OCI-LY7 (cell line): ENCODE results near the gene ANKRD62. TPM values are rescaled to one million over a fixed set of nuclear protein-coding genes. Genes with fewer than 3 reads are reported as not detected.

Experiments
- BruUV-seq: library from RNA; stranded (reverse); fragments of 400-500 nt; replicated peaks from 2 replicates; lab custom pipeline; 2021; lab: Mats Ljungman, UMichigan
- CTCF ChIA-PET: fragments of 300-600 bp; sonication (Branson Sonifier 250); formaldehyde crosslinking; loops from one replicate; lab custom pipeline; 2022; ENCODE audit warnings: antibody characterized with exemption; ENCODE audit not compliant: unreplicated experiment; lab: Charles Lee
- POLR2A ChIA-PET: fragments of 300-600 bp; sonication (Branson Sonifier 250); formaldehyde crosslinking; loops from one replicate; lab custom pipeline; 2022; ENCODE audit warnings: antibody characterized with exemption; lab: Charles Lee
- DNase-seq: peaks from one replicate; pipeline ENCODE4 v3.0.0-alpha.2; 2015; ENCODE audit warnings: low spot score
- H2AFZ ChIP-seq: fragments of 200-600 bp; sonication (generic), shearing (Covaris generic); 2 replicates; pipeline ENCODE4 v1.6.1; 2014; ENCODE audit warnings: mild to moderate bottlenecking, antibody characterized with exemption, low read length, moderate library complexity
- H3K27ac ChIP-seq: fragments of 200-600 bp; sonication (generic); 2 replicates; pipeline ENCODE4 v1.5.1; 2014; ENCODE audit warnings: mixed run types, low read depth, mild to moderate bottlenecking, moderate library complexity, low read length, inconsistent platforms; ENCODE audit not compliant: poor library complexity, severe bottlenecking
- H3K36me3 ChIP-seq: fragments of 200-600 bp; sonication (generic); 2 replicates; pipeline ENCODE4 v1.6.1; 2014; ENCODE audit warnings: mild to moderate bottlenecking, antibody characterized with exemption, low read length, moderate library complexity, mixed read lengths; ENCODE audit not compliant: insufficient read depth
- H3K4me1 ChIP-seq: fragments of 200-600 bp; sonication (generic); 2 replicates; pipeline ENCODE4 v1.5.1; 2014; ENCODE audit warnings: mild to moderate bottlenecking, low read length; ENCODE audit not compliant: insufficient read depth, poor library complexity, severe bottlenecking
- H3K4me2 ChIP-seq: fragments of 200-600 bp; sonication (generic); 2 replicates; pipeline ENCODE4 v1.6.1; 2014; ENCODE audit warnings: mild to moderate bottlenecking, low read length
- H3K4me3 ChIP-seq: fragments of 200-600 bp; sonication (generic); 2 replicates; pipeline ENCODE4 v1.5.1; 2014; ENCODE audit warnings: mild to moderate bottlenecking, low read depth, low read length; ENCODE audit not compliant: poor library complexity, severe bottlenecking
- H3K79me2 ChIP-seq: fragments of 200-600 bp; sonication (generic); 2 replicates; pipeline ENCODE4 v1.6.1; 2016; ENCODE audit warnings: low read depth, mild to moderate bottlenecking, low read length, moderate library complexity, mixed read lengths; ENCODE audit not compliant: insufficient read depth
- H3K9me2 ChIP-seq: fragments of 200-600 bp; sonication (generic); 2 replicates; pipeline ENCODE4 v1.6.1; 2016; ENCODE audit warnings: mild to moderate bottlenecking, low read length, mixed read lengths; ENCODE audit not compliant: insufficient read depth
- H3K9me3 ChIP-seq: fragments of 200-600 bp; sonication (generic); 2 replicates; pipeline ENCODE4 v1.6.1; 2014; ENCODE audit warnings: mild to moderate bottlenecking, mixed run types, low read length, mixed read lengths
- H4K20me1 ChIP-seq: fragments of 200-600 bp; sonication (generic); 2 replicates; pipeline ENCODE4 v1.6.1; 2014; ENCODE audit warnings: mild to moderate bottlenecking, antibody characterized with exemption, low read length, moderate library complexity, mixed read lengths; ENCODE audit not compliant: insufficient read depth
- CTCF ChIP-seq: fragments of 200-600 bp; sonication (generic); conservative IDR thresholded peaks from 2 replicates; pipeline ENCODE4 v1.5.1; 2014; ENCODE audit warnings: mild to moderate bottlenecking, antibody characterized with exemption, low read length, moderate library complexity, mixed read lengths
- EZH2phosphoT487 ChIP-seq: fragments of 200-600 bp; sonication (generic); IDR thresholded peaks from 2 replicates; pipeline ENCODE4 v1.6.1; 2018; ENCODE audit warnings: low read depth, borderline replicate concordance, mild to moderate bottlenecking, mixed run types, antibody characterized with exemption, low read length, moderate library complexity, mixed read lengths
- intact Hi-C: fragments of 100-400 bp; cut with micrococcal nuclease; formaldehyde crosslinking; loops from one replicate; pipeline ENCODE4 v1.10.0; 2022; ENCODE audit not compliant: unreplicated experiment
- total RNA-seq, 2 experiments: library from RNA; depleted of rRNA in 1 of 2; stranded (reverse); fragments of >200 nt in 1 of 2; shearing (Covaris generic) in 1 of 2; gene quantifications; 2 replicates each; pipeline ENCODE4 v1.2.3, GENCODE V29; 2014 to 2022

Gene ANKRD62
- total RNA-seq, 2 experiments from 2014 or later, result 4.1 to 7.3 TPM

- H3K4me2 ChIP-seq, result no peak overlapping the region
Measured at GRCh38 chr18:12046046-12046750, 47.4 kb upstream of the ANKRD62 start.

GRCh38 chr18:12046751-12047335 is 46.8 kb upstream of the ANKRD62 start:
- ChIA-PET CTCF (interaction anchor here (0.9 kb wide), 1 partner anchor 15 kb away, joined by 3 read pairs; no protein-coding TSS in a partner anchor), POLR2A (no interaction called here)
- Histone ChIP-seq H3K27ac (no peak overlapping the region), H3K9me3 (no peaks in the 10 kb centered on the region), H3K9me2 (no peaks in the 10 kb centered on the region), H3K4me2 (no peak overlapping the region), H3K4me3 (no peak overlapping the region), H3K79me2 (no peaks in the 10 kb centered on the region), H3K4me1 (peaks cover 34% of the 10 kb centered on the region), H3K36me3 (no peaks in the 10 kb centered on the region), H2AFZ (no peak overlapping the region), H4K20me1 (no peaks in the 10 kb centered on the region)
- TF ChIP-seq CTCF (no peak), EZH2phosphoT487 (no peak)
- no peak for DNase-seq
- no TSS peak for BruUV-seq
- intact Hi-C loops, result no loop called here

More at GRCh38 chr18:12046046-12046750, 47.4 kb upstream of the ANKRD62 start:
- no peak for DNase-seq
- Histone ChIP-seq H3K27ac (no peak overlapping the region), H3K4me1 (peaks cover 27% of the 10 kb centered on the region), H3K9me3 (no peaks in the 10 kb centered on the region), H3K9me2 (no peaks in the 10 kb centered on the region), H3K4me3 (no peak overlapping the region), H3K79me2 (no peaks in the 10 kb centered on the region), H4K20me1 (no peaks in the 10 kb centered on the region), H3K36me3 (no peaks in the 10 kb centered on the region), H2AFZ (no peak overlapping the region)
- POLR2A ChIA-PET, result no interaction called here
- no TSS peak for BruUV-seq
- intact Hi-C loops, result no loop called here
- no peak for TF ChIP-seq CTCF
- TF ChIP-seq EZH2phosphoT487, result no peak
- CTCF ChIA-PET, result interaction anchor here (0.9 kb wide), 1 partner anchor 16 kb away, joined by 3 read pairs; no protein-coding TSS in a partner anchor
